Large intestine (tissue), 3 donors: ENCODE data around the gene GFAP. TPM values are rescaled to one million over a fixed set of nuclear protein-coding genes. Genes with fewer than 3 reads are reported as not detected.

ENCODE experiments used
- DNase-seq, 2 donors: peaks; one replicate each; pipeline versions ENCODE4 v3.0.0 to v3.0.0-alpha.2; 2013
- H3K27ac ChIP-seq: one replicate; pipeline ENCODE4 v1.5.1; 2013; ENCODE audit warnings: low read length
- H3K27me3 ChIP-seq: 2 replicates; pipeline ENCODE4 v1.6.1; 2013; ENCODE audit warnings: low read length; ENCODE audit not compliant: control insufficient read depth, insufficient read depth
- H3K36me3 ChIP-seq: 2 replicates; pipeline ENCODE4 v1.6.1; 2013; ENCODE audit warnings: low read length; ENCODE audit not compliant: control insufficient read depth, insufficient read depth
- H3K4me1 ChIP-seq: one replicate; pipeline ENCODE4 v1.6.1; 2013; ENCODE audit warnings: low read length; ENCODE audit not compliant: control insufficient read depth, insufficient read depth
- H3K4me3 ChIP-seq: one replicate; pipeline ENCODE4 v1.5.1; 2013; ENCODE audit warnings: low read length
- H3K9me3 ChIP-seq: one replicate; pipeline ENCODE4 v1.6.1; 2013; ENCODE audit warnings: mild to moderate bottlenecking, low read depth, low read length, moderate library complexity; ENCODE audit not compliant: control insufficient read depth
- WGBS: methylation state at CpG from one replicate; pipeline ENCODE4 v1.1.5; 2013; ENCODE audit warnings: low lambda C conversion rate; ENCODE audit not compliant: insufficient coverage; 5-methylcytosine and 5-hydroxymethylcytosine counted together
- polyA plus RNA-seq: library from polyadenylated mRNA; unstranded; fragments of 120-200 nt; gene quantifications from one replicate; pipeline ENCODE4 v1.2.1, GENCODE V29; 2013

Gene GFAP
- polyA plus RNA-seq, 1 donor: 0.34 TPM

GRCh38 chr17:44922136-44922535 lies 6.8 kb upstream of the GFAP start:
- Histone ChIP-seq H3K36me3 (peaks cover 7% of the 10 kb centered on the region), H3K9me3 (no peaks in the 10 kb centered on the region), H3K4me1 (no peaks in the 10 kb centered on the region), H3K27ac (no peak overlapping the region), H3K4me3 (no peak overlapping the region), H3K27me3 (peaks cover 23% of the 10 kb centered on the region)
- DNase-seq: no peak
- no CpG with 5 or more reads among the region's 6 CpGs for WGBS

DNA sequence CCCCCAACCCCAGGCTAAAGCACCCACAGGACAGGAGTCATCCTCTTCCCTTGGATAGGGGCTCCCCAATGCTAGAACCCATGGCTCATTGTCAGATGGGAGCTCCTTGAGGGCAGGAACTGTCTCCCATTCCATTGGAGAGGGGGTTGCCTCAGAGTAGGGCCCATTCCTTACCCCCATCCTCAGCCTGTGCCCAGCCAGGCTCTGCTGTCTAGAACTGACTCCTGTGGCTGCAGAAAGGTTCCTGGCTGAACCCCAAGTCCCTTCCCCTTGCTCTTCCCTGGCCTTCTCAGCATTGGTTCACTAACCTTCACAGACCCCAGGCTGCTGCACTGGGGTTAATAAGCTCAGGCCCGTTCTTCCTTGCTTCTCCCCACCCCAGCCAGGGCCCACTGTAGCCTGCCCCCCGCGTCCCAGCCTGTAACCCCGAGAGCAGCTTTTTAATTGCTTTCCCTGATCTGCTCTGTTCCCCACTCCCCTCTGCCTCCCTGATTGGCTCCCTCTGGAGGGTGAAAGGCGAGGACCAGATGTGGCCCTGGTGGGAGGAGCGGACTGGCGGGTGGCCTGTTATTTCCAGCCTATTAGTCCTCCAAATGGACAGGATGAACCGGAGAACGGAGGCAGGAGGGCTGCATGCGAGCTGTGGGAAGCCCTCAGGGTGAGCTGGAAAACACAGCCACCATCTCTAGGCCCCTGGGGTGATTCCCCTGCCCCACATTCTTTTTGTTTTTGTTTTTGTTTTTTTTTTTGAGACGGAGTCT lies 6.0 kb upstream of the GFAP start:
- no peak for DNase-seq
- WGBS: 67% methylated on average over 1 of the region's 11 CpGs

DNA sequence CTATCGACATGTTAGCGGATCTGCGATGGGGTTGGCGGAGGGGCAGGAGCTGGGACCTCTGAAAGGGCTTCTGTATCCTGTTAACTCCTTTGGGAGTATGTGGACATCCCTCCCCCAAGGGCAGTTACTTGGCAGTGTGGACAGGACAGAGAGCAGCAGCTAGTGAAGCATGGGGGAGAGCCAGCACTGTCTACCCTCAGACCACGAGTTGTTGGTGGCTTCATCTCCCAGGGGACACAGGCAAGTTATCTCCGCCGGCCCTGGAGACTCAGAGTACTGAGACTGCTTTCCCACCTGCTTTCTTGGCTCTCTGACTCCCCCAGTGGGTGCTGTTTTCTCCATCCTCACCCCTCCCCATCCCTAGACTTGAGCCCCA lies 5.3 kb upstream of the GFAP start:
- WGBS: 60% methylated on average over 2 of the region's 7 CpGs
- DNase-seq: no peak
- Histone ChIP-seq H3K9me3 (no peaks in the 10 kb centered on the region), H3K27me3 (peaks cover 23% of the 10 kb centered on the region), H3K4me1 (peaks cover 5% of the 10 kb centered on the region), H3K27ac (no peak overlapping the region), H3K4me3 (no peak overlapping the region), H3K36me3 (no peaks in the 10 kb centered on the region)

More for the DNA sequence above, 6.0 kb upstream of the GFAP start:
- Histone ChIP-seq H3K9me3 (no peaks in the 10 kb centered on the region), H3K27me3 (peaks cover 23% of the 10 kb centered on the region), H3K4me1 (peaks cover under 1% of the 10 kb centered on the region), H3K36me3 (peaks cover 3% of the 10 kb centered on the region), H3K4me3 (no peak overlapping the region), H3K27ac (no peak overlapping the region)

- peak; percentile 54 to 62 for DNase-seq
- H3K4me1 ChIP-seq: peaks cover 5% of the 10 kb centered on the region
- no peaks in the 10 kb centered on the region for H3K36me3 ChIP-seq
- no peaks in the 10 kb centered on the region for H3K9me3 ChIP-seq
- no peak overlapping the region for H3K4me3 ChIP-seq
- WGBS: no CpG with 5 or more reads among the region's 9 CpGs
- peaks cover 23% of the 10 kb centered on the region for H3K27me3 ChIP-seq
- H3K27ac ChIP-seq: no peak overlapping the region
These were observed 4.7 kb upstream of the GFAP start for GRCh38 chr17:44919885-44920564.

DNA sequence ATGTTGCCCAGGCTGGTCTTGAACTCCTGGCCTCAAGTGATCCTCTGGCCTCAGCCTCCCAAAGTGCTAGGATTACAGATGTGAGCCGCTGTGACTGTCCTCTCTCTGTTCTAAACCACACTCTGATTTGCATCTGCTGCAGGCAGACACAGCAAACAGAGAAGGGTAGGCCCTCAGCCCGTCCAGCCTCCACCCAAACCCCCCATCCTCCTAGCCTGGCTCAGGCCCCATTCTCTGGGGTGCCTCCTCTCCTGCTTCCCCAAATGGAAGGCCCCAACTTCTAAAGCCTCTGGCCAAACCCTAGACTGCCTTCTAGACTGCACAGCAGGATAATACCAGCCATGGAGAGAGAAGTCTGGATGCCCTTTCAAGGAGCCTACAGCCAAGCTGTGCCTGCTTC lies 4.1 kb upstream of the GFAP start:
- H3K9me3 ChIP-seq: no peaks in the 10 kb centered on the region
- no peak for DNase-seq
- H3K27me3 ChIP-seq: peaks cover 23% of the 10 kb centered on the region
- no CpG with 5 or more reads among the region's 2 CpGs for WGBS
- no peaks in the 10 kb centered on the region for H3K36me3 ChIP-seq
- peaks cover 5% of the 10 kb centered on the region for H3K4me1 ChIP-seq
- no peak overlapping the region for H3K4me3 ChIP-seq
- H3K27ac ChIP-seq: no peak overlapping the region

GRCh38 chr17:44918006-44918405 lies 2.7 kb upstream of the GFAP start:
- no peak overlapping the region for H3K27ac ChIP-seq
- peaks cover 28% of the 10 kb centered on the region for H3K27me3 ChIP-seq
- DNase-seq: no peak
- H3K4me1 ChIP-seq: peaks cover 5% of the 10 kb centered on the region
- H3K9me3 ChIP-seq: no peaks in the 10 kb centered on the region
- H3K36me3 ChIP-seq: no peaks in the 10 kb centered on the region
- no peak overlapping the region for H3K4me3 ChIP-seq
- 90% methylated on average over 2 of the region's 2 CpGs for WGBS

GRCh38 chr17:44917456-44917855 lies 2.2 kb upstream of the GFAP start:
- WGBS: 60% methylated on average over 1 of the region's 6 CpGs
- H3K27ac ChIP-seq: no peak overlapping the region
- H3K4me3 ChIP-seq: no peak overlapping the region
- H3K27me3 ChIP-seq: peaks cover 28% of the 10 kb centered on the region
- no peaks in the 10 kb centered on the region for H3K9me3 ChIP-seq
- H3K4me1 ChIP-seq: peaks cover 5% of the 10 kb centered on the region
- DNase-seq: no peak
- H3K36me3 ChIP-seq: no peaks in the 10 kb centered on the region

DNA sequence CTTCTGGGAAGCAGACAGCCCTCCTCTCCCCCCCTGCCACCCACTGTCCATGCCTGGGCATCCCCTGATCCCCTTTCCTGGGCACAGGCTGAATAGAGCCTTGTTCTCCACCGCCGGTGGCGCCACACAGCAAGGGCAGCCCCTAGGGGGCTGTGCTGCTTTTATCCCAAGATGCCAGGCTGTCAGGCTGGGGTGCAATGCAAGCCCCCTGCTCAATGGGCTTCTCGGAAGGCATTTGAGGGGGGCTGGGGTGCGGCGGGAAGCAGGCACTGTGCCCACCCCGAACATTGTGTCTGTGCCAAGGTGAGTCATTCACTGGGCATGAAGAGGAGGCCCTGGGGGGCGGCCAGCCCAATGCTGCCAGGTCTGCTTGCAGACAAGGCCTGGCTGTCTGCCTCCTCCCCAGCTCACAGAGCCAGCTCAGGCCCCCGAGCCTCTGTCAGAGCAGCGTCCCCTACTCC lies 1.5 kb upstream of the GFAP start:
- Histone ChIP-seq H3K27me3 (peaks cover 26% of the 10 kb centered on the region), H3K36me3 (no peaks in the 10 kb centered on the region), H3K4me1 (peaks cover 5% of the 10 kb centered on the region), H3K9me3 (no peaks in the 10 kb centered on the region), H3K4me3 (no peak overlapping the region), H3K27ac (no peak overlapping the region)
- DNase-seq: no peak
- WGBS: no CpG with 5 or more reads among the region's 10 CpGs

DNA sequence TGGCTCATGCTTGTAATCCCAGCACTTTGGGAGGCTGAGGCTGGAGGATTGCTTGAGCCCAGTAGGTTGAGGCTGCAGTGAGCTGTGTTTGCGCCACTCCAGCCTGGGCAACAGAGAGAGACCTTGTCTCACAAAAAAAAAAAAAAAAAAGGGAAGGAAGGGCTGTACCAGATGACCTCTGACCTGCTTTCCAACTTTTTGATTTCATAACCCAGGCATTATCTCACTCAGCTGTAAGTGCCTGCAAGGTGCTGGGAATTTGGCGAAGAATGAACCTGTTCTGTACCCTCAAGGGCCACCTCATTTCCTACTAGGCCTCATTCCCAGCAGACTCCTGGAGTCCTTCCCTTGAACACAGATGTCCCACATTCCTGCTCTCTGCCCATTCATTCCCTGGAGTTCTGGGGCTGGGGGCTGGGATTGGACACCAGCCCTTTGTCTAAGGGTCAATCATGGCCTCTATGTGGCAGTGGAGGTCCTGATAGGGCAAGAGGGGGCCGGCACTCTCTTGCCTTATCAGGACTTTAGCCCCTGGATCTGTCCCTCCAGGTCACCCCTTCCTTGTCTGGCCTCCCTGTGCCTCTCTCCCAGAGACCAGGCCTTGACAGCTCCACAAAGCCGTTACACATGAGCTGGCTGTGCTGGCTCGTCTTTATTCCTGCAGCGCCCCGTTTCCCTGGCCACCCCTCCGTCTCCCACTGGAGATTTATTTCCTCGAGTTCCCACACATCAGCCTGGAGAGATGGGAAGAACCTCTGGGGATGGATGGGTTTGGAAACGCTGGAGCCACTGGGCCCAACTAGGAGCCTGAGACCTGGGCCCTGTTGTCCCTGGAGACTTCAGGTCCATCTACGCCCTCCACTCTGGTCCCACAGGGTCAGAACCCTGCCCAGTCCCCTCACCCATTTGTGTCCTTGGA lies 821 bp upstream of the GFAP start:
- Histone ChIP-seq H3K27me3 (peaks cover 27% of the 10 kb centered on the region), H3K36me3 (no peaks in the 10 kb centered on the region), H3K27ac (no peak overlapping the region), H3K4me3 (no peak overlapping the region), H3K9me3 (no peaks in the 10 kb centered on the region), H3K4me1 (peaks cover 5% of the 10 kb centered on the region)
- DNase-seq: no peak
- 72% methylated on average over 3 of the region's 11 CpGs for WGBS

DNA sequence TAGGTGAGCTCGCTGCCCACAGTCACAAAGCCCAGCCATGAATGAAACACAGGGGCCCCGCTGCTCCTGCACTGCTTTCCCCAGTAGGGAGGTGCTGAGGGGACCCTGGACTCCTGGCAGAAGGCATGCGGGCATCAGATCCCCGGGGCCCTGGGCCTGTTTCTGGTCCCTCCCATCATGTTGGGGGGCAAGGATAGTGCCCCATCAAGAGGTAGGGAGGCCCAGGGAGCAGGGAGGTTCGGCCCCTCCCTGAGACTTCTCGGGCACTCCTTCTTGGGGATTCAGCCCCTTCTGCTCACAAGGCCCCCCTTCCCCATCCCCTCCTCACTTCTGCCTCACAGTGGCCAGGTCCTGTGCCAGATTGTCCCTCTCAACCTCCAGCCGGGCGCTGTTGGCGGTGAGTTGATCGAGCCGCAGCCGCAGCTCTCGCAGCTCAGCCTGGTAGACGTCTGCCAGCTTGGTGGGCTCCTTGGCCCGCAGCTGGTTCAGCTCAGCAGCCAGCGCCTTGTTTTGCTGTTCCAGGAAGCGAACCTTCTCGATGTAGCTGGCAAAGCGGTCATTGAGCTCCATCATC lies 515 bp downstream of the GFAP start:
- no peak for DNase-seq

More for the DNA sequence above, 515 bp downstream of the GFAP start:
- H3K27me3 ChIP-seq: peaks cover 20% of the 10 kb centered on the region
- H3K9me3 ChIP-seq: no peaks in the 10 kb centered on the region
- peaks cover 5% of the 10 kb centered on the region for H3K4me1 ChIP-seq
- no peaks in the 10 kb centered on the region for H3K36me3 ChIP-seq
- no CpG with 5 or more reads among the region's 19 CpGs for WGBS
- H3K27ac ChIP-seq: no peak overlapping the region
- H3K4me3 ChIP-seq: no peak overlapping the region
